ENCODE data around the gene SELPLG.

- TF ChIP-seq EZH2 (IDR thresholded peaks at IDR 0.05; ENCODE audit: insufficient read depth, poor library complexity, severe bottlenecking) (no peak), EZH2phosphoT487 (IDR thresholded peaks at IDR 0.05; ENCODE audit: insufficient read depth, low read depth) (no peak)
These were observed 42.3 kb downstream of the SELPLG start for GRCh38 chr12:108591267-108591980.

Measured in GM23248 (cell line).